Neuron (in vitro differentiated cells): ENCODE results near the gene SDHAF1.
"Not testable (repeated sequence)": the region's sequence is repeated elsewhere in the genome, so short reads cannot be mapped to it uniquely, and the experiment has no call there.

Experiments used
- H2AFZ ChIP-seq: one replicate; pipeline ENCODE4 v1.6.1; 2013; ENCODE audit warnings: low read depth, mild to moderate bottlenecking, inconsistent platforms, low read length, moderate library complexity
- H3K27me3 ChIP-seq: one replicate; pipeline ENCODE4 v1.6.1; 2013; ENCODE audit warnings: low read length; ENCODE audit not compliant: insufficient read depth
- H3K36me3 ChIP-seq: one replicate; pipeline ENCODE4 v1.6.1; 2013; ENCODE audit warnings: low read length; ENCODE audit not compliant: insufficient read depth
- H3K4me1 ChIP-seq: one replicate; pipeline ENCODE4 v1.6.1; 2013; ENCODE audit warnings: low read length; ENCODE audit not compliant: insufficient read depth
- H3K4me3 ChIP-seq: 2 replicates; pipeline ENCODE4 v1.5.1; 2013; ENCODE audit warnings: mild to moderate bottlenecking, low read length, moderate library complexity
- H3K9me3 ChIP-seq: one replicate; pipeline ENCODE4 v1.6.1; 2013; ENCODE audit warnings: low read length

The SDHAF1 gene

DNA sequence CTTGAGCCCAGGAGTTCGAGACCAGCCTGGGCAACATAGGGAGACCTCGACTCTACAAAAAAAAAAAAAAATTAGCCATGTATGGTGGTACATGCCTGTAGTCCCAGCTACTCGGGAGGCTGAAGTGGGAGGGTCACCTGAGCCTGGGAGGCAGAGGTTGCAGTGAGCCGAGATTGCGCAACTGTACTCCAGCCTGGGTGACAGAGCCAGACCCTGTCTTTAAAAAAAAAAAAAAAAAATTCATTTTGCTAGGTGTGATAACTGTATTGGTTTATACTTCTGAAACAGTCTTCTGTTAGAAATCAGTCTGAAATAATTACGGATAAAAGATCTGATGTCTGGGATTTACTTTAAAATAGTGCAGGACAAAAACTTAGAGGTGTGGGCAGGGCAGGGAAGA, 46.1 kb downstream of the SDHAF1 start:
- not testable (repeated sequence) for H2AFZ ChIP-seq, H3K27me3 ChIP-seq, H3K4me1 ChIP-seq, H3K4me3 ChIP-seq, H3K36me3 ChIP-seq, H3K9me3 ChIP-seq

DNA sequence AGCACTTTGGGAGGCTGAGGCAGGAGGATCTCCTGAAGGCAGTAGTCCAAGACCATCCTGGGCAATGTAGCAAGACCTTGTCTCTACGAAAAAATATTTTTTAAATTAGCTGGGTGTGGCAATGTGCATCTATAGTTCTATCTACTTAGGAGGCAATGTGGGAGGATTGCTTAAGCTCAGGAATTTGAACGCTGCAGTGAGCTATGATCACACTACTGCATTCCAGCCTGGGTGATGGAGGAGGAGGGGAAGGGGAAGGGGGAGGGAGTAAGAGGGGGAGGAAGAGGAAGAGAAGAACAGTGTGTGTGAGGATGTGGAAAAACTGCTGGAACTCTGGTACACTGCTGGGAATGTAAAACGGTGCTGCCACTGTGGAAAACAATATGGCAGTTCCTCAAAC, 46.8 kb downstream of the SDHAF1 start:
- Histone ChIP-seq H3K4me3 (no peak overlapping the region), H3K4me1 (no peaks in the 10 kb centered on the region), H3K36me3 (peaks cover 5% of the 10 kb centered on the region), H3K27me3 (no peaks in the 10 kb centered on the region), H3K9me3 (peaks cover 2% of the 10 kb centered on the region), H2AFZ (no peak overlapping the region)

DNA sequence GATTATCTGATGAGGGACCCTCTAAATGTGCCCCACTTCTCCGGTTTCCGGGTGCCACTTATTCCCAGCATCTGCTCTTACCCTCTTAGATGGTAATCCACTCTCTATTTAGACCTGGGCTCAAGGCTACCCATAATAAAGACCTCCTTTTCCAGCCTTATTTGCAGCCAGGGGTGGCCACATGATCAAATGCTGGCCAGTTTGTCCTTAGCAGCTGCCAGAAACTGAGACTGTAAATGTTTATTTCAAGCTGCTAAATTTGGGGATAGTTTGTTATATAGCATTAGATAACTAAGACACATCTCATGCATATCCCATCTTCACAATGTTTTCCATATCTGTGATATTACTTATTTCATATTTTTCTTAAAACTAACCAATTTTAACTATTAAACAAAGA, 49.0 kb downstream of the SDHAF1 start:
- Histone ChIP-seq H3K9me3 (peaks cover 2% of the 10 kb centered on the region), H3K36me3 (no peaks in the 10 kb centered on the region), H3K27me3 (no peaks in the 10 kb centered on the region), H3K4me1 (no peaks in the 10 kb centered on the region), H3K4me3 (no peak overlapping the region), H2AFZ (no peak overlapping the region)
